NB4 (cell line): ENCODE measurements around the gene EML4.

Experiments
- CTCF ChIP-seq: IDR thresholded peaks from one replicate; pipeline ENCODE4 v1.5.1; 2012; ENCODE audit warnings: low read depth, low read length
- MAX ChIP-seq: IDR thresholded peaks from 2 replicates; pipeline ENCODE4 v1.6.1; 2011; ENCODE audit warnings: low read depth, low read length
- POLR2A ChIP-seq: IDR thresholded peaks from 2 replicates; pipeline ENCODE4 v1.6.1; 2011; ENCODE audit warnings: mild to moderate bottlenecking; ENCODE audit not compliant: insufficient read length; ENCODE audit errors: extremely low read depth

DNA sequence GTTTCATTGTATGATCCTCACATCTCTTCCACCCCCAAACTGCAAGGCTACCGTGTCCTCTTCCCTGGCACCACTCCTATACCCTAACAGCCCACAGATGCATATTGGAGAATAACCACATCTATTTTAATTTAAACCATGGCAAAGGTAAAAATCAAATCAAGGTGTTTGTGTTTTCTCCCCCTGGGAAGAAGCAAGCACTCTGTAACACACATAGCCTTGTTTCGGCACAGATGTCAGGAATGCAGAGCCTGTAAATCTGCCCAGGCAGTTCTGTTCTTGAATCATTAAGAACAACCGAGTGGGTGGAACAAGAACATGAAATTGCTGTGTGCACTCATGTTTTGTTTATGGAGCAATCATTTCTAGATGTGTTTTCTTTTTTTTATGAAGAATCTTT, 198.7 kb downstream of the EML4 start:
- TF ChIP-seq POLR2A (no peak), CTCF (no peak), MAX (no peak)
